Loucy (cell line): ENCODE measurements around the gene KYNU.
"Not testable (repeated sequence)": the region's sequence is repeated elsewhere in the genome, so short reads cannot be mapped to it uniquely, and the experiment has no call there.

Source experiments
- H2AFZ ChIP-seq: fragments of 200-600 bp; sonication (generic); 2 replicates; pipeline ENCODE4 v1.6.0; 2016; ENCODE audit warnings: antibody characterized with exemption, mild to moderate bottlenecking, low read length, moderate library complexity
- H3F3A ChIP-seq: fragments of 200-600 bp; 2 replicates; pipeline ENCODE4 v1.6.0; 2016; ENCODE audit warnings: antibody characterized with exemption, low read depth, mild to moderate bottlenecking
- H3K27me3 ChIP-seq: fragments of 200-600 bp; sonication (generic); 2 replicates; pipeline ENCODE4 v1.6.1; 2014; ENCODE audit warnings: low read length, mild to moderate bottlenecking; ENCODE audit not compliant: insufficient read depth, poor library complexity, severe bottlenecking
- H3K36me3 ChIP-seq: fragments of 200-600 bp; sonication (generic); 2 replicates; pipeline ENCODE4 v1.6.1; 2016; ENCODE audit warnings: low read length; ENCODE audit not compliant: insufficient read depth
- H3K4me1 ChIP-seq: fragments of 200-600 bp; sonication (generic); 2 replicates; pipeline ENCODE4 v1.5.1; 2014; ENCODE audit warnings: low read length, mild to moderate bottlenecking; ENCODE audit not compliant: insufficient read depth, poor library complexity, severe bottlenecking
- H3K4me2 ChIP-seq: fragments of 200-600 bp; sonication (generic); 2 replicates; pipeline ENCODE4 v1.6.0; 2014; ENCODE audit warnings: antibody characterized with exemption, low read length, low read depth, mild to moderate bottlenecking; ENCODE audit not compliant: poor library complexity, severe bottlenecking
- H3K4me3 ChIP-seq: fragments of 200-600 bp; sonication (generic); 2 replicates; pipeline ENCODE4 v1.5.1; 2014; ENCODE audit warnings: low read length, mild to moderate bottlenecking, mixed read lengths; ENCODE audit not compliant: poor library complexity, severe bottlenecking
- H3K79me2 ChIP-seq: fragments of 200-600 bp; sonication (generic); 2 replicates; pipeline ENCODE4 v1.6.1; 2014; ENCODE audit warnings: low read length; ENCODE audit not compliant: insufficient read depth
- H3K9ac ChIP-seq: fragments of 200-600 bp; sonication (generic); 2 replicates; pipeline ENCODE4 v1.6.0; 2014; ENCODE audit warnings: mild to moderate bottlenecking, low read depth, low read length, moderate library complexity; ENCODE audit not compliant: poor library complexity, severe bottlenecking
- H3K9me2 ChIP-seq: fragments of 200-600 bp; sonication (generic); replicated peaks from 2 replicates; pipeline ENCODE4 v1.6.1; 2016; ENCODE audit warnings: low read depth, low read length, mixed read lengths
- H3K9me3 ChIP-seq: fragments of 200-600 bp; sonication (generic); 2 replicates; pipeline ENCODE4 v1.6.1; 2014; ENCODE audit warnings: mild to moderate bottlenecking, antibody characterized with exemption, low read length, low read depth; ENCODE audit not compliant: insufficient read depth
- H4K20me1 ChIP-seq: fragments of 200-600 bp; sonication (generic); 2 replicates; pipeline ENCODE4 v1.6.0; 2014; ENCODE audit warnings: antibody characterized with exemption, low read length, mild to moderate bottlenecking; ENCODE audit not compliant: insufficient read depth, poor library complexity, severe bottlenecking
- EZH2phosphoT487 ChIP-seq: fragments of 200-600 bp; IDR thresholded peaks from 2 replicates; pipeline ENCODE4 v1.6.1; 2018; ENCODE audit warnings: antibody characterized with exemption, mild to moderate bottlenecking, moderate library complexity, borderline replicate concordance
- TF ChIP-seq, protein P1 (sequence below): fragments of 200-600 bp; sonication (generic); conservative IDR thresholded peaks from 2 replicates; pipeline ENCODE4 v1.5.1; 2014; ENCODE audit warnings: mild to moderate bottlenecking, antibody characterized with exemption, low read length

The KYNU gene

DNA sequence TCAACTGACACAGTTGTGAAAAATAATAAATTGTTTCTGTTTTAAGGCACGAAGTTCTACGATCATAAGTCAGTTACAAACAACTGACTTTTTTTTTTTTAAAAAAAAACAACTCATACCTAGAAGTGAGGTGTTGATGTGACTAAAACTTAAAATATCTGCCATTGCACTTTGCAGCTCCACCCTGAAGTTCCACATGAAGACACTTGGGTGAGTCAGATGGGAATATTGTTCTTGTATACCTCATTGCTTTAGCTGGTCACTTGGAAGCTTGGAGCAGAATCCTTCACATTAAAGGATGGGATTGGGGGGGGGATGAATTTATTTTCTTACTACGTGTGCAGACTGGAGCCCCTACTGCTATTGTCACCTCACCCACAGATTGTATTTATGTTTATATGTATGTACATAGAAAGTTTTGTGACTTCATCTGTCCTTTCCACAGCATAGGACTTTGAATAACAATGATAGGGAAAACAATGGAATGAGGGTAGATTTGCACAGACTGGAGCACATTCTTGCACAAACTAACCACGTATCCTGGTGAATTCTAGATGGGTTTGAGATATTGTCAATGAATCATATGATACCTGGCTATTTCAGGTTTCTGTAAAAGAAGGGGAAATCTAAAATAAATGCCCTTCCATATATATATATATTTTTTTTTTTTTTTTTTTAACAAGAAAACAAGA, 193.9 kb downstream of the KYNU start:
- TF ChIP-seq, protein P1, sequence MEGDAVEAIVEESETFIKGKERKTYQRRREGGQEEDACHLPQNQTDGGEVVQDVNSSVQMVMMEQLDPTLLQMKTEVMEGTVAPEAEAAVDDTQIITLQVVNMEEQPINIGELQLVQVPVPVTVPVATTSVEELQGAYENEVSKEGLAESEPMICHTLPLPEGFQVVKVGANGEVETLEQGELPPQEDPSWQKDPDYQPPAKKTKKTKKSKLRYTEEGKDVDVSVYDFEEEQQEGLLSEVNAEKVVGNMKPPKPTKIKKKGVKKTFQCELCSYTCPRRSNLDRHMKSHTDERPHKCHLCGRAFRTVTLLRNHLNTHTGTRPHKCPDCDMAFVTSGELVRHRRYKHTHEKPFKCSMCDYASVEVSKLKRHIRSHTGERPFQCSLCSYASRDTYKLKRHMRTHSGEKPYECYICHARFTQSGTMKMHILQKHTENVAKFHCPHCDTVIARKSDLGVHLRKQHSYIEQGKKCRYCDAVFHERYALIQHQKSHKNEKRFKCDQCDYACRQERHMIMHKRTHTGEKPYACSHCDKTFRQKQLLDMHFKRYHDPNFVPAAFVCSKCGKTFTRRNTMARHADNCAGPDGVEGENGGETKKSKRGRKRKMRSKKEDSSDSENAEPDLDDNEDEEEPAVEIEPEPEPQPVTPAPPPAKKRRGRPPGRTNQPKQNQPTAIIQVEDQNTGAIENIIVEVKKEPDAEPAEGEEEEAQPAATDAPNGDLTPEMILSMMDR, result no peak
- TF ChIP-seq EZH2phosphoT487, result no peak
- no peaks in the 10 kb centered on the region; the same call in 1 of the 2 replicates for H3K9me3 ChIP-seq
- no peak overlapping the region for H2AFZ ChIP-seq
- H3K79me2 ChIP-seq, result no peaks in the 10 kb centered on the region
- no peak overlapping the region for H3K4me2 ChIP-seq
- no peak overlapping the region for H3K9ac ChIP-seq
- H4K20me1 ChIP-seq, result no peaks in the 10 kb centered on the region
- H3K36me3 ChIP-seq, result no peaks in the 10 kb centered on the region
- no peaks in the 10 kb centered on the region for H3K4me1 ChIP-seq
- no peak overlapping the region for H3K4me3 ChIP-seq
- no peaks in the 10 kb centered on the region for H3K9me2 ChIP-seq
- no peaks in the 10 kb centered on the region for H3K27me3 ChIP-seq
- H3F3A ChIP-seq, result no peaks in the 10 kb centered on the region

DNA sequence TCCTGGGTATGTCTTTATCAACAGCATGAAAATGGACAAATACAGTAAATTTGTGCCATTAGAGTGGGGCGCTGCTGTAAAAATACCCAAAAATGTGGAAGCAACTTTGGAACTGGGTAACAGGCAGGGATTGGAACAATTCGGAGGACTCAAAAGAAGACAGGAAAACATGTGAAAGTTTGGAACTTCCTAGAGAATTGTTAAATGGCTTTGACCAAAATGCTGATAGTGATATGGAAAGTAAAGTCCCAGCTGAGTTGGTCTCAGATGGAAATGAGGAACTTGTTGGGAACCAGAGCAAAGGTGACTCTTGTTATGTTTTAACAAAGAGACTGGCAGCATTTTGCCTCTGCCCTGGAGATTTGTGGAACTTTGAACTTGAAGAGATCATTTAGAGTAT, 197.4 kb downstream of the KYNU start:
- H3K4me3 ChIP-seq, H3K4me2 ChIP-seq, H3K9ac ChIP-seq, H3K4me1 ChIP-seq, H3K79me2 ChIP-seq, H3K36me3 ChIP-seq, H3K9me3 ChIP-seq, H3K9me2 ChIP-seq, H3F3A ChIP-seq, H2AFZ ChIP-seq, H4K20me1 ChIP-seq, H3K27me3 ChIP-seq: not testable (repeated sequence)

DNA sequence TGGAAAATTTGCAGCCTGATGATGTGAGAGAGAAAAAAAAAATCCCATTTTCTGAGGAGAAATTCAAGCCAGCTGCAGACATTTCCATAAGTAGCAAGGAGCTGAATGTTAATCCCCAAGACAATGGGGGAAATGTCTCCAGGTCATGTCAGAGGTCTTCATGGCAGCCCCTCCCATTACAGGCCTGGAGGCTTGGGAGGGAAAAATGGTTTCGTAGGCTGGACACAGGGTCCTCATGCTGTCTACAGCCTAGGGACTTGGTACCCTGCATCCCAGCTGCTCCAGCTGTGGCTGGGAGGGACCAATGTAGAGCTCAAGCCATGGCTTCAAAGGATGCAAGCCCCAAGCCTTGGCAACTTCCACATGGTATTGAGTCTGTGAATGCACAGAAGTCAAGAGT, 198.2 kb downstream of the KYNU start:
- Histone ChIP-seq H3K79me2 (no peaks in the 10 kb centered on the region), H3K4me1 (no peaks in the 10 kb centered on the region), H3F3A (no peaks in the 10 kb centered on the region), H2AFZ (no peak overlapping the region), H3K9me3 (no peaks in the 10 kb centered on the region; the same call in 1 of the 2 replicates), H3K9me2 (no peaks in the 10 kb centered on the region), H4K20me1 (no peaks in the 10 kb centered on the region), H3K4me3 (no peak overlapping the region), H3K9ac (no peak overlapping the region), H3K4me2 (no peak overlapping the region), H3K27me3 (no peaks in the 10 kb centered on the region), H3K36me3 (no peaks in the 10 kb centered on the region)
- TF ChIP-seq, protein P1, result no peak
- no peak for TF ChIP-seq EZH2phosphoT487

DNA sequence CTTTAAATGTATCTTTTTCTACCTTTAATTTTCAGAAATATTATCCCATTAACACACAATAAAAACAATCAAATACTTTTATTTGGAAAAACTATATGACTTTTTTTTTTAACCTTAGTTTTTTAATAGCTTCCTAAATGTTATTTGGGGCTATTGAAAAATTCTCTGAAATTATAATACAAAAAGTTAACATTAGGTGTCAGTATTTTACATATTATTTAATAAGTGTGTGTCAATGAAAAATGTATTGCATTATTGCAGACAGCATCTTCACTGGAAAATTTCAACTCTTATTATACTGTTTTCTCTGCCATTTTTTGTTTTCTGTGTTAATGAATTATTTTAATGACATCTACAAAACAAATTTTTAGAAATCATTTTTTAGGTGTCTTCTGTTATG, 200.6 kb downstream of the KYNU start:
- Histone ChIP-seq H3K4me3 (no peak overlapping the region), H4K20me1 (no peaks in the 10 kb centered on the region), H2AFZ (no peak overlapping the region), H3F3A (no peaks in the 10 kb centered on the region), H3K4me1 (no peaks in the 10 kb centered on the region), H3K36me3 (no peaks in the 10 kb centered on the region), H3K9me2 (no peaks in the 10 kb centered on the region), H3K79me2 (no peaks in the 10 kb centered on the region), H3K4me2 (no peak overlapping the region), H3K9me3 (no peaks in the 10 kb centered on the region; the same call in 1 of the 2 replicates), H3K9ac (no peak overlapping the region), H3K27me3 (no peaks in the 10 kb centered on the region)
- no peak for TF ChIP-seq EZH2phosphoT487
- TF ChIP-seq, protein P1, result peak; percentile 42
